Fibroblast of lung (primary cell): Measurements from ENCODE around the gene LMF2.

Experiments used
- EZH2 ChIP-seq: IDR thresholded peaks from 2 replicates; pipeline ENCODE4 v1.5.1; 2012; ENCODE audit warnings: low read length, control low read depth, mild to moderate bottlenecking; ENCODE audit errors: missing control alignments
- TF ChIP-seq, protein P1 (sequence below), 2 donors: IDR thresholded peaks in 1 of 2; conservative IDR thresholded peaks in 1 of 2; 1 replicate in 1 of 2; 2 replicates in 1 of 2; pipeline ENCODE4 v1.5.1; 2011 to 2012; ENCODE audit warnings: low read length in 2 of 2, control low read depth in 1 of 2, inconsistent platforms in 1 of 2, low read depth in 1 of 2, mild to moderate bottlenecking in 1 of 2

DNA sequence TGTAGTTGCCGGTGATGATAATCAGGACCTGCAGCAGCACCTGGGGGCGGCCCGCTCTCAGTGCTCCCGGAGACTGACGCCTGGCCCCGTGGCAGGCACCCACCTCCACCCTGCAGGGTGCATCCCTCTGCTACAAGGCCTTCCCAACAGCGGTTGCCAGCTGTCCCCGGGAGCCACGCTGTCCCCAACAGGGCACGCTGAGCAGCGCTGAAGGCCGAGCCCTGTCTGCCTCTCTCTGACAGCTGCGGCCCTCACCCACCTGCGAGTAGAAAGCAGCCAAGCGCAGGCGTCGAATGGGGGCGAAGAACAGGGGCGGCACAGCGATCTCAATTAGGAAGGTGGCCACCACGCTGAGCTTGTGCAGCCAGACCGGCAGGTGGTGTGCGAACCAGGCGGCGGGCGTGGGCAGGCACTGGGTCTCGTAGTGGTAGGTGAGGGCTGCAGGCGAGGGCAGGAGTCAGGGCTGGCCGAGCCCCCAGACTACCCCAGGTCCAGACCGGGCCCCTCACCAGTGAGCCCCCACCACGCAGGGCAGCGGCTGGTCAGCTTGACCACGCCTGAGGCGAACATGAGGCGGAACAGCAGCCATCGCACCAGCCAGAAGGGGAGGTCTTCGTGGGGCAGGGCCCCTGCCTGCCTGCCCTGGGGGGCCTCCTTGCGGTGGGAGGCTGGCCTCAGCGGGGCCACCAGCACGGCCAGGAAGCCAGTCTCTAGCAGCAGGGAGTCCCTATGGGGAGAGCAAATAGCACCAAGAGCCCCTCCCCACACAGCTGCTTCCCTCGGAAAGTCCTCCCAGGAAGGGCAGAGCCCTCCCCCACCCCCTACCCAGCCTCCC lies 1.5 kb downstream of the LMF2 start:
- TF ChIP-seq, protein P1, sequence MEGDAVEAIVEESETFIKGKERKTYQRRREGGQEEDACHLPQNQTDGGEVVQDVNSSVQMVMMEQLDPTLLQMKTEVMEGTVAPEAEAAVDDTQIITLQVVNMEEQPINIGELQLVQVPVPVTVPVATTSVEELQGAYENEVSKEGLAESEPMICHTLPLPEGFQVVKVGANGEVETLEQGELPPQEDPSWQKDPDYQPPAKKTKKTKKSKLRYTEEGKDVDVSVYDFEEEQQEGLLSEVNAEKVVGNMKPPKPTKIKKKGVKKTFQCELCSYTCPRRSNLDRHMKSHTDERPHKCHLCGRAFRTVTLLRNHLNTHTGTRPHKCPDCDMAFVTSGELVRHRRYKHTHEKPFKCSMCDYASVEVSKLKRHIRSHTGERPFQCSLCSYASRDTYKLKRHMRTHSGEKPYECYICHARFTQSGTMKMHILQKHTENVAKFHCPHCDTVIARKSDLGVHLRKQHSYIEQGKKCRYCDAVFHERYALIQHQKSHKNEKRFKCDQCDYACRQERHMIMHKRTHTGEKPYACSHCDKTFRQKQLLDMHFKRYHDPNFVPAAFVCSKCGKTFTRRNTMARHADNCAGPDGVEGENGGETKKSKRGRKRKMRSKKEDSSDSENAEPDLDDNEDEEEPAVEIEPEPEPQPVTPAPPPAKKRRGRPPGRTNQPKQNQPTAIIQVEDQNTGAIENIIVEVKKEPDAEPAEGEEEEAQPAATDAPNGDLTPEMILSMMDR (conservative IDR thresholded peaks at IDR 0.05 in 1 of 2, IDR thresholded peaks at IDR 0.05 in 1 of 2; ENCODE audit: low read depth in 1 of 2, low read length in 2 of 2) = no peak
- no peak for TF ChIP-seq EZH2
